ENCODE data around the gene RASGRP1.

RASGRP1 gene

GRCh38 chr15:38453971-38454695 lies 110.5 kb downstream of the RASGRP1 start, which contains the start of gene FAM98B:
Gene FAM98B, plus strand, starts transcription at chr15:38454127. Its CDS starts 35 bp downstream, at chr15:38454162.
- peak; percentile 85 for DNase-seq

- DNase-seq, result no peak
Observed at GRCh38 chr15:38441130-38441519, 123.5 kb downstream of the RASGRP1 start.

GRCh38 chr15:38440353-38441129 lies 124.1 kb downstream of the RASGRP1 start:
- DNase-seq, result peak; percentile 49
